WTC11 (cell line): ENCODE data around the gene SPATA24. TPM values are rescaled to one million over a fixed set of nuclear protein-coding genes. Genes with fewer than 3 reads are reported as not detected.

Source experiments
- ATAC-seq: fragments of 200-7000 bp; cut with Tn5 transposase; 2 replicates; pipeline ENCODE4 v1.10.0; 2021; ENCODE audit warnings: mild to moderate bottlenecking, moderate library complexity
- CTCF ChIA-PET: fragments of 300-600 bp; sonication (Branson Sonifier 250); formaldehyde crosslinking; loops from one replicate; lab custom pipeline; 2021; ENCODE audit warnings: antibody characterized with exemption; lab: Charles Lee
- POLR2A ChIA-PET: fragments of 350-600 bp; sonication (Branson Sonifier 250); formaldehyde crosslinking; loops from one replicate; lab custom pipeline; 2021; ENCODE audit warnings: antibody characterized with exemption; lab: Charles Lee
- DNase-seq: peaks from one replicate; pipeline ENCODE4 v3.0.0; 2021; ENCODE audit warnings: low spot score
- H3K27ac Mint-ChIP-seq: 2 replicates; pipeline ENCODE4 v1.8.0; 2021; ENCODE audit warnings: mixed read lengths
- H3K27me3 Mint-ChIP-seq: 2 replicates; pipeline ENCODE4 v1.8.0; 2021; ENCODE audit warnings: low read depth, mild to moderate bottlenecking, moderate library complexity, mixed read lengths
- H3K36me3 Mint-ChIP-seq: 2 replicates; pipeline ENCODE4 v1.8.0; 2021; ENCODE audit warnings: mixed read lengths
- H3K4me1 Mint-ChIP-seq: 2 replicates; pipeline ENCODE4 v1.8.0; 2022; ENCODE audit warnings: mixed read lengths
- H3K4me3 Mint-ChIP-seq: 2 replicates; pipeline ENCODE4 v1.8.0; 2021; ENCODE audit warnings: mild to moderate bottlenecking, moderate library complexity, mixed read lengths
- H3K9me3 Mint-ChIP-seq: 2 replicates; pipeline ENCODE4 v1.8.0; 2021; ENCODE audit warnings: mixed read lengths
- ATF1 ChIP-seq: sonication (generic); formaldehyde crosslinking; IDR thresholded peaks from 2 replicates; pipeline ENCODE4 v1.8.1; 2023; ENCODE audit warnings: mild to moderate bottlenecking, moderate library complexity, missing genetic modification reagents
- CBFB ChIP-seq: sonication (generic); formaldehyde crosslinking; IDR thresholded peaks from 2 replicates; pipeline ENCODE4 v1.8.1; 2022; ENCODE audit warnings: mild to moderate bottlenecking, low read depth, missing genetic modification reagents
- CREM ChIP-seq: sonication (generic); formaldehyde crosslinking; IDR thresholded peaks from 2 replicates; pipeline ENCODE4 v1.8.1; 2022; ENCODE audit warnings: mild to moderate bottlenecking, missing genetic modification reagents, moderate library complexity
- ETV6 ChIP-seq: sonication (generic); formaldehyde crosslinking; IDR thresholded peaks from 2 replicates; pipeline ENCODE4 v1.8.1; 2022; ENCODE audit warnings: mild to moderate bottlenecking, missing genetic modification reagents
- FOXJ3 ChIP-seq: sonication (generic); formaldehyde crosslinking; IDR thresholded peaks from 2 replicates; pipeline ENCODE4 v1.9.0; 2021; ENCODE audit warnings: missing genetic modification reagents, mild to moderate bottlenecking, borderline replicate concordance
- KAT7 ChIP-seq: sonication (generic); formaldehyde crosslinking; IDR thresholded peaks from 2 replicates; pipeline ENCODE4 v1.8.1; 2023; ENCODE audit warnings: missing genetic modification reagents, mild to moderate bottlenecking, borderline replicate concordance
- OVOL2 ChIP-seq: fragments of 250-450 bp; sonication (Bioruptor Pico); IDR thresholded peaks from 2 replicates; pipeline ENCODE4 v1.9.0; 2021; ENCODE audit warnings: mild to moderate bottlenecking, borderline replicate concordance
- SMAD4 ChIP-seq: sonication (generic); formaldehyde crosslinking; IDR thresholded peaks from 2 replicates; pipeline ENCODE4 v1.8.0; 2022; ENCODE audit warnings: mild to moderate bottlenecking, missing genetic modification reagents
- SP1 ChIP-seq: sonication (generic); formaldehyde crosslinking; conservative IDR thresholded peaks from 2 replicates; pipeline ENCODE4 v1.8.1; 2022; ENCODE audit warnings: missing genetic modification reagents
- TP53 ChIP-seq: sonication (generic); formaldehyde crosslinking; IDR thresholded peaks from 2 replicates; pipeline ENCODE4 v1.8.1; 2023; ENCODE audit warnings: mild to moderate bottlenecking, missing genetic modification reagents
- ZBTB21 ChIP-seq: sonication (generic); formaldehyde crosslinking; IDR thresholded peaks from 2 replicates; pipeline ENCODE4 v1.8.1; 2023; ENCODE audit warnings: mild to moderate bottlenecking, missing genetic modification reagents, borderline replicate concordance
- ZNF219 ChIP-seq: sonication (generic); formaldehyde crosslinking; IDR thresholded peaks from 2 replicates; pipeline ENCODE4 v1.8.0; 2023; ENCODE audit warnings: missing genetic modification reagents, mild to moderate bottlenecking, borderline replicate concordance
- total RNA-seq: library from RNA; stranded (reverse); gene quantifications from 3 replicates; pipeline ENCODE4 v1.2.3, GENCODE V29; 2021
- TF ChIP-seq, protein P1 (sequence below): sonication (generic); formaldehyde crosslinking; IDR thresholded peaks from 2 replicates; pipeline ENCODE4 v1.8.1; 2022; ENCODE audit warnings: mild to moderate bottlenecking, missing genetic modification reagents, moderate library complexity, borderline replicate concordance
- TF ChIP-seq, protein P2 (sequence below): sonication (generic); formaldehyde crosslinking; IDR thresholded peaks from 2 replicates; pipeline ENCODE4 v1.8.0; 2022; ENCODE audit warnings: mild to moderate bottlenecking, missing genetic modification reagents
- TF ChIP-seq, protein P3 (sequence below): fragments of 250-450 bp; sonication (Bioruptor Pico); conservative IDR thresholded peaks from 2 replicates; pipeline ENCODE4 v1.9.0; 2021; ENCODE audit warnings: mild to moderate bottlenecking
- TF ChIP-seq, protein P4 (sequence below): fragments of 250-450 bp; sonication (Bioruptor Pico); IDR thresholded peaks from 2 replicates; pipeline ENCODE4 v1.9.0; 2021; ENCODE audit warnings: mild to moderate bottlenecking, borderline replicate concordance
- TF ChIP-seq, protein P5 (sequence below): sonication (generic); formaldehyde crosslinking; IDR thresholded peaks from 2 replicates; pipeline ENCODE4 v1.8.0; 2022; ENCODE audit warnings: missing genetic modification reagents
- TF ChIP-seq, protein P6 (sequence below): sonication (generic); formaldehyde crosslinking; IDR thresholded peaks from 2 replicates; pipeline ENCODE4 v1.8.1; 2023; ENCODE audit warnings: mild to moderate bottlenecking, missing genetic modification reagents
- TF ChIP-seq, protein P7 (sequence below): sonication (generic); formaldehyde crosslinking; IDR thresholded peaks from 2 replicates; pipeline ENCODE4 v1.8.0; 2022; ENCODE audit warnings: mild to moderate bottlenecking, missing genetic modification reagents

The SPATA24 gene
- total RNA-seq, 1 experiment from 2014 or later: 13.2 TPM

DNA sequence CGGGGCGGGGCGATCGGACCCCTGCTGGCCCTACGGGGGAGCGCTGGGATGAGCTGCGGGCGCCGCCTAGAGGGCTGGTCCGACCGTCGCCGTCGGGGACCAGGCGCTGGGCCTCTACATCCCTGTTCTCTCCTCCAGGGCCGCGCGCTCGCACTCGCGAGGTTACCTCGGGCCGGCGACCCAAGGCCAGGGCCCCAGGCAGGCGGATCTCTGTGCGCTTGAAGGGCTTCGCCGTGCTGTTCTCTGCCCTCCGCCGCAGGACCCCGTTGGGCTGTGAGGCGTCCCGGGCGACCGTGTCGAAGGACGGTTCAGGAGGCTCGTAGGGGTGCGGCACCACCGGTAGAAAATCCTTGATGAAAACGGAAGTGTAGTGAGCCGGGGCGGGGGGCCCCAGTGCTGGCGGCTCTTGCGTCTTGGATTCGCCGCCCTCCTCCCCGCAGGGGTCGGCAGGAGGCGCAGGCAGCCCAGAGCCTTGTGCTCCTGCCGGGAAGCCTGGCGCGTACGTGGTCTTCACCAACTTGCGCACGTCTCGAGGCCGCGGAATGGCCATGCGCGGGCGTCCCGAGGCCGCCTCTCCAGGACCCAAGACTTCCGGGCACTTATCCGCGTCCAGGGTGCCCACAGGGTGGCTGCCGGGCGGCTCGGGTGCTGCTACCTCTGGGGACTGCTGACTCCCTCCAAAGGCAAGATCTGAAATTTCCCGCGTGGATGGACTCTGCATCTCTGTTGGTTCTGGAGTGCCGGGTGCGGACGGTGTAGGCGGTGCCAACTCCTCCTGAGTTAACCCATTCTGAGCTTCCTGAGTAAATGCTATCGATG, 11.0 kb downstream of the SPATA24 start:
- ATAC-seq (peak; percentile 67), DNase-seq (peak; percentile 88)
- Mint-ChIP-seq H3K36me3 (peaks cover 5% of the 10 kb centered on the region; the same call in 1 of the 2 replicates), H3K27ac (no peak overlapping the region), H3K4me1 (peaks cover 43% of the 10 kb centered on the region), H3K4me3 (peak overlapping the region; percentile 87), H3K27me3 (peaks cover 39% of the 10 kb centered on the region), H3K9me3 (no peaks in the 10 kb centered on the region)
- ChIA-PET POLR2A (interaction anchor here (1.0 kb wide), 1 partner anchor 51 kb away, joined by 3 read pairs; no protein-coding TSS in a partner anchor), CTCF (interaction anchor here (0.5 to 5.6 kb wide), 10 partner anchors 10 to 121 kb away, joined by 3 to 31 read pairs (median 4); partner anchors contain the start of genes PAIP2 and SPATA24)
- TF ChIP-seq, protein P1, sequence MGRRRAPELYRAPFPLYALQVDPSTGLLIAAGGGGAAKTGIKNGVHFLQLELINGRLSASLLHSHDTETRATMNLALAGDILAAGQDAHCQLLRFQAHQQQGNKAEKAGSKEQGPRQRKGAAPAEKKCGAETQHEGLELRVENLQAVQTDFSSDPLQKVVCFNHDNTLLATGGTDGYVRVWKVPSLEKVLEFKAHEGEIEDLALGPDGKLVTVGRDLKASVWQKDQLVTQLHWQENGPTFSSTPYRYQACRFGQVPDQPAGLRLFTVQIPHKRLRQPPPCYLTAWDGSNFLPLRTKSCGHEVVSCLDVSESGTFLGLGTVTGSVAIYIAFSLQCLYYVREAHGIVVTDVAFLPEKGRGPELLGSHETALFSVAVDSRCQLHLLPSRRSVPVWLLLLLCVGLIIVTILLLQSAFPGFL (CRISPR knock-in tag): no peak
- no peak for TF ChIP-seq OVOL2 (CRISPR knock-in tag)
- peak; percentile 39; the same call in 1 of the 2 replicates for TF ChIP-seq SP1 (CRISPR knock-in tag)
- TF ChIP-seq KAT7: 0 out of 2 replicates have a peak, but pooled peaks have one; percentile 29
- TF ChIP-seq ETV6: peak; percentile 78; the same call in 1 of the 2 replicates
- TF ChIP-seq FOXJ3 (CRISPR knock-in tag): no peak
- no peak for TF ChIP-seq ZNF219 (CRISPR knock-in tag)
- TF ChIP-seq, protein P2, sequence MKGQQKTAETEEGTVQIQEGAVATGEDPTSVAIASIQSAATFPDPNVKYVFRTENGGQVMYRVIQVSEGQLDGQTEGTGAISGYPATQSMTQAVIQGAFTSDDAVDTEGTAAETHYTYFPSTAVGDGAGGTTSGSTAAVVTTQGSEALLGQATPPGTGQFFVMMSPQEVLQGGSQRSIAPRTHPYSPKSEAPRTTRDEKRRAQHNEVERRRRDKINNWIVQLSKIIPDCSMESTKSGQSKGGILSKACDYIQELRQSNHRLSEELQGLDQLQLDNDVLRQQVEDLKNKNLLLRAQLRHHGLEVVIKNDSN (CRISPR knock-in tag): no peak
- TF ChIP-seq, protein P3, sequence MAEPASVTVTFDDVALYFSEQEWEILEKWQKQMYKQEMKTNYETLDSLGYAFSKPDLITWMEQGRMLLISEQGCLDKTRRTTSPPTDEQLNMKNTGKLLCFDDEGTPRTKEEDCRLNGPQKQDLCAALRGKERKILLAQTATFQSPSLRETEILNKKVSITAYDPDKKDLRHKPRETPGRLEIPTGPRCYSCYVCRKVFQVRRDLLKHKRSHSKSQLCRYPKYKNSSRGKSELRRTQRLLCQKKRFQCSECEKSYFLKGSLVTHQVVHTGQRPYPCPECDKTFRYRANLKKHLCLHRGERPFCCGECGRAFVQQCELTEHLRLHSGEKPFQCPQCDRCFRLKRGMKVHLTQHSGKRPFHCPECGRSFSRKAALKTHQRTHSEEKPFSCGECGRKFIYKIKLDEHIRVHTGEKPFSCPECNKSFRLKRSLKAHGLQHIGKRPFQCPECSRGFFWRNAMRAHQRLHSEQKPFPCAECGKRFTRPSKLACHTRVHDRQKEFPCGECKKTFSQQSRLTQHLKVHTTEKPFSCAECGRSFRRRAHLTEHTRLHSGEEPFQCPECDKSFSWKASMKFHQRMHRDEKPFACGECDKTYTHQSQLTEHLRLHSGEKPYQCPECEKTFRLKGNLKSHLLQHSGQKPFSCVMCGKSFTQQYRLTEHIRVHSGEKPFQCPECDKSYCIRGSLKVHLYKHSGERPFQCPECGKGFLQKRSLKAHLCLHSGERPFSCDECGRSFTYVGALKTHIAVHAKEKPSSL (CRISPR knock-in tag): no peak
- no peak for TF ChIP-seq CREM
- TF ChIP-seq, protein P4, sequence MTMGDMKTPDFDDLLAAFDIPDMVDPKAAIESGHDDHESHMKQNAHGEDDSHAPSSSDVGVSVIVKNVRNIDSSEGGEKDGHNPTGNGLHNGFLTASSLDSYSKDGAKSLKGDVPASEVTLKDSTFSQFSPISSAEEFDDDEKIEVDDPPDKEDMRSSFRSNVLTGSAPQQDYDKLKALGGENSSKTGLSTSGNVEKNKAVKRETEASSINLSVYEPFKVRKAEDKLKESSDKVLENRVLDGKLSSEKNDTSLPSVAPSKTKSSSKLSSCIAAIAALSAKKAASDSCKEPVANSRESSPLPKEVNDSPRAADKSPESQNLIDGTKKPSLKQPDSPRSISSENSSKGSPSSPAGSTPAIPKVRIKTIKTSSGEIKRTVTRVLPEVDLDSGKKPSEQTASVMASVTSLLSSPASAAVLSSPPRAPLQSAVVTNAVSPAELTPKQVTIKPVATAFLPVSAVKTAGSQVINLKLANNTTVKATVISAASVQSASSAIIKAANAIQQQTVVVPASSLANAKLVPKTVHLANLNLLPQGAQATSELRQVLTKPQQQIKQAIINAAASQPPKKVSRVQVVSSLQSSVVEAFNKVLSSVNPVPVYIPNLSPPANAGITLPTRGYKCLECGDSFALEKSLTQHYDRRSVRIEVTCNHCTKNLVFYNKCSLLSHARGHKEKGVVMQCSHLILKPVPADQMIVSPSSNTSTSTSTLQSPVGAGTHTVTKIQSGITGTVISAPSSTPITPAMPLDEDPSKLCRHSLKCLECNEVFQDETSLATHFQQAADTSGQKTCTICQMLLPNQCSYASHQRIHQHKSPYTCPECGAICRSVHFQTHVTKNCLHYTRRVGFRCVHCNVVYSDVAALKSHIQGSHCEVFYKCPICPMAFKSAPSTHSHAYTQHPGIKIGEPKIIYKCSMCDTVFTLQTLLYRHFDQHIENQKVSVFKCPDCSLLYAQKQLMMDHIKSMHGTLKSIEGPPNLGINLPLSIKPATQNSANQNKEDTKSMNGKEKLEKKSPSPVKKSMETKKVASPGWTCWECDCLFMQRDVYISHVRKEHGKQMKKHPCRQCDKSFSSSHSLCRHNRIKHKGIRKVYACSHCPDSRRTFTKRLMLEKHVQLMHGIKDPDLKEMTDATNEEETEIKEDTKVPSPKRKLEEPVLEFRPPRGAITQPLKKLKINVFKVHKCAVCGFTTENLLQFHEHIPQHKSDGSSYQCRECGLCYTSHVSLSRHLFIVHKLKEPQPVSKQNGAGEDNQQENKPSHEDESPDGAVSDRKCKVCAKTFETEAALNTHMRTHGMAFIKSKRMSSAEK: no peak
- peak; percentile 29; the same call in 1 of the 2 replicates for TF ChIP-seq ATF1 (CRISPR knock-in tag)
- TF ChIP-seq CBFB (CRISPR knock-in tag): peak; percentile 81; the same call in 1 of the 2 replicates
- TF ChIP-seq TP53 (CRISPR knock-in tag): peak; percentile 67; the same call in 1 of the 2 replicates
- TF ChIP-seq, protein P5, sequence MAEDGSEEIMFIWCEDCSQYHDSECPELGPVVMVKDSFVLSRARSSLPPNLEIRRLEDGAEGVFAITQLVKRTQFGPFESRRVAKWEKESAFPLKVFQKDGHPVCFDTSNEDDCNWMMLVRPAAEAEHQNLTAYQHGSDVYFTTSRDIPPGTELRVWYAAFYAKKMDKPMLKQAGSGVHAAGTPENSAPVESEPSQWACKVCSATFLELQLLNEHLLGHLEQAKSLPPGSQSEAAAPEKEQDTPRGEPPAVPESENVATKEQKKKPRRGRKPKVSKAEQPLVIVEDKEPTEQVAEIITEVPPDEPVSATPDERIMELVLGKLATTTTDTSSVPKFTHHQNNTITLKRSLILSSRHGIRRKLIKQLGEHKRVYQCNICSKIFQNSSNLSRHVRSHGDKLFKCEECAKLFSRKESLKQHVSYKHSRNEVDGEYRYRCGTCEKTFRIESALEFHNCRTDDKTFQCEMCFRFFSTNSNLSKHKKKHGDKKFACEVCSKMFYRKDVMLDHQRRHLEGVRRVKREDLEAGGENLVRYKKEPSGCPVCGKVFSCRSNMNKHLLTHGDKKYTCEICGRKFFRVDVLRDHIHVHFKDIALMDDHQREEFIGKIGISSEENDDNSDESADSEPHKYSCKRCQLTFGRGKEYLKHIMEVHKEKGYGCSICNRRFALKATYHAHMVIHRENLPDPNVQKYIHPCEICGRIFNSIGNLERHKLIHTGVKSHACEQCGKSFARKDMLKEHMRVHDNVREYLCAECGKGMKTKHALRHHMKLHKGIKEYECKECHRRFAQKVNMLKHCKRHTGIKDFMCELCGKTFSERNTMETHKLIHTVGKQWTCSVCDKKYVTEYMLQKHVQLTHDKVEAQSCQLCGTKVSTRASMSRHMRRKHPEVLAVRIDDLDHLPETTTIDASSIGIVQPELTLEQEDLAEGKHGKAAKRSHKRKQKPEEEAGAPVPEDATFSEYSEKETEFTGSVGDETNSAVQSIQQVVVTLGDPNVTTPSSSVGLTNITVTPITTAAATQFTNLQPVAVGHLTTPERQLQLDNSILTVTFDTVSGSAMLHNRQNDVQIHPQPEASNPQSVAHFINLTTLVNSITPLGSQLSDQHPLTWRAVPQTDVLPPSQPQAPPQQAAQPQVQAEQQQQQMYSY: no peak
- TF ChIP-seq, protein P6, sequence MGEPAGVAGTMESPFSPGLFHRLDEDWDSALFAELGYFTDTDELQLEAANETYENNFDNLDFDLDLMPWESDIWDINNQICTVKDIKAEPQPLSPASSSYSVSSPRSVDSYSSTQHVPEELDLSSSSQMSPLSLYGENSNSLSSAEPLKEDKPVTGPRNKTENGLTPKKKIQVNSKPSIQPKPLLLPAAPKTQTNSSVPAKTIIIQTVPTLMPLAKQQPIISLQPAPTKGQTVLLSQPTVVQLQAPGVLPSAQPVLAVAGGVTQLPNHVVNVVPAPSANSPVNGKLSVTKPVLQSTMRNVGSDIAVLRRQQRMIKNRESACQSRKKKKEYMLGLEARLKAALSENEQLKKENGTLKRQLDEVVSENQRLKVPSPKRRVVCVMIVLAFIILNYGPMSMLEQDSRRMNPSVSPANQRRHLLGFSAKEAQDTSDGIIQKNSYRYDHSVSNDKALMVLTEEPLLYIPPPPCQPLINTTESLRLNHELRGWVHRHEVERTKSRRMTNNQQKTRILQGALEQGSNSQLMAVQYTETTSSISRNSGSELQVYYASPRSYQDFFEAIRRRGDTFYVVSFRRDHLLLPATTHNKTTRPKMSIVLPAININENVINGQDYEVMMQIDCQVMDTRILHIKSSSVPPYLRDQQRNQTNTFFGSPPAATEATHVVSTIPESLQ (CRISPR knock-in tag): no peak
- TF ChIP-seq SMAD4 (CRISPR knock-in tag): no peak
- TF ChIP-seq, protein P7, sequence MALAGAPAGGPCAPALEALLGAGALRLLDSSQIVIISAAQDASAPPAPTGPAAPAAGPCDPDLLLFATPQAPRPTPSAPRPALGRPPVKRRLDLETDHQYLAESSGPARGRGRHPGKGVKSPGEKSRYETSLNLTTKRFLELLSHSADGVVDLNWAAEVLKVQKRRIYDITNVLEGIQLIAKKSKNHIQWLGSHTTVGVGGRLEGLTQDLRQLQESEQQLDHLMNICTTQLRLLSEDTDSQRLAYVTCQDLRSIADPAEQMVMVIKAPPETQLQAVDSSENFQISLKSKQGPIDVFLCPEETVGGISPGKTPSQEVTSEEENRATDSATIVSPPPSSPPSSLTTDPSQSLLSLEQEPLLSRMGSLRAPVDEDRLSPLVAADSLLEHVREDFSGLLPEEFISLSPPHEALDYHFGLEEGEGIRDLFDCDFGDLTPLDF (CRISPR knock-in tag): no peak
- peak; percentile 49; the same call in 1 of the 2 replicates for TF ChIP-seq ZBTB21 (CRISPR knock-in tag)
